Keratinocyte (primary cell): Measurements from ENCODE around the gene BRSK2. TPM values are rescaled to one million over a fixed set of nuclear protein-coding genes. Genes with fewer than 3 reads are reported as not detected.

ENCODE experiments used
- DNase-seq: peaks from one replicate; pipeline ENCODE4 v3.0.0-alpha.2; 2011; ENCODE audit warnings: low read depth, missing footprints, low spot score
- FAIRE-seq: peaks from 2 replicates; lab custom pipeline; 2011; peaks lifted over from hg19 to GRCh38; lab: Jason Lieb, UNC
- H2AFZ ChIP-seq: 2 replicates; pipeline ENCODE4 v1.6.0; 2012; ENCODE audit warnings: low read length, control low read depth, inconsistent platforms; ENCODE audit not compliant: control insufficient read depth
- H3K27ac ChIP-seq: 2 replicates; pipeline ENCODE4 v1.5.1; 2011; ENCODE audit warnings: low read length; ENCODE audit not compliant: control insufficient read depth, insufficient read depth
- H3K27me3 ChIP-seq: 3 replicates; pipeline ENCODE4 v1.6.0; 2011; ENCODE audit warnings: low read length; ENCODE audit not compliant: control insufficient read depth, insufficient read depth; ENCODE audit errors: extremely low read depth
- H3K36me3 ChIP-seq, 2 experiments: 2 replicates in 1 of 2; 3 replicates in 1 of 2; pipeline ENCODE4 v1.5.1; 2011; ENCODE audit warnings: low read length in 2 of 2, mild to moderate bottlenecking in 1 of 2; ENCODE audit not compliant: control insufficient read depth in 2 of 2, insufficient read depth in 2 of 2; ENCODE audit errors: extremely low read depth in 1 of 2
- H3K4me1 ChIP-seq: 3 replicates; pipeline ENCODE4 v1.5.1; 2011; ENCODE audit warnings: low read length; ENCODE audit not compliant: control insufficient read depth, insufficient read depth; ENCODE audit errors: extremely low read depth
- H3K4me2 ChIP-seq: 3 replicates; pipeline ENCODE4 v1.6.0; 2011; ENCODE audit warnings: low read depth, low read length; ENCODE audit not compliant: control insufficient read depth, insufficient read depth; ENCODE audit errors: extremely low read depth
- H3K4me3 ChIP-seq, 3 experiments: fragments of 200-600 bp in 1 of 3; sonication (generic) in 1 of 3; 2 replicates in 2 of 3; 3 replicates in 1 of 3; pipeline ENCODE4 v1.5.1; 2011 to 2016; ENCODE audit warnings: low read length in 3 of 3, mild to moderate bottlenecking in 3 of 3, control low read depth in 2 of 3, inconsistent platforms in 1 of 3, low read depth in 1 of 3, mixed read lengths in 1 of 3, mixed run types in 1 of 3, moderate library complexity in 1 of 3; ENCODE audit not compliant: control insufficient read depth in 2 of 3, insufficient read depth in 2 of 3; ENCODE audit errors: extremely low read depth in 1 of 3
- H3K79me2 ChIP-seq: 2 replicates; pipeline ENCODE4 v1.6.0; 2012; ENCODE audit warnings: low read length; ENCODE audit not compliant: control insufficient read depth, insufficient read depth
- H3K9ac ChIP-seq: 3 replicates; pipeline ENCODE4 v1.6.0; 2011; ENCODE audit warnings: low read length; ENCODE audit not compliant: control insufficient read depth, insufficient read depth; ENCODE audit errors: extremely low read depth
- H3K9me1 ChIP-seq: 3 replicates; pipeline ENCODE4 v1.6.0; 2011; ENCODE audit warnings: low read length; ENCODE audit not compliant: control insufficient read depth, insufficient read depth; ENCODE audit errors: extremely low read depth
- H3K9me3 ChIP-seq: 2 replicates; pipeline ENCODE4 v1.5.1; 2012; ENCODE audit warnings: low read depth, low read length; ENCODE audit not compliant: control insufficient read depth
- H4K20me1 ChIP-seq: 3 replicates; pipeline ENCODE4 v1.6.0; 2011; ENCODE audit warnings: low read length; ENCODE audit not compliant: control insufficient read depth, insufficient read depth; ENCODE audit errors: extremely low read depth
- CTCF ChIP-seq, 3 experiments: IDR thresholded peaks in 1 of 3; conservative IDR thresholded peaks in 1 of 3; optimal IDR thresholded peaks in 1 of 3; 2 replicates in 2 of 3; 3 replicates in 1 of 3; pipeline versions ENCODE3 to v1.5.1; 2011; ENCODE audit warnings: low read length in 3 of 3, mild to moderate bottlenecking in 3 of 3, moderate library complexity in 2 of 3, control low read depth in 1 of 3, inconsistent platforms in 1 of 3; ENCODE audit not compliant: insufficient read depth in 2 of 3; ENCODE audit errors: extremely low read depth in 1 of 3
- EZH2 ChIP-seq: IDR thresholded peaks from one replicate; pipeline ENCODE4 v1.6.1; 2012; ENCODE audit warnings: inconsistent platforms, mild to moderate bottlenecking, low read length, moderate library complexity
- dilution Hi-C: fragments of 300-500 bp; cut with MboI; formaldehyde crosslinking; loops from one replicate; pipeline ENCODE4 v1.7.0; 2020; ENCODE audit warnings: low sequenced_read_pairs; ENCODE audit not compliant: extremely low pct_ligation_motif_present
- polyA plus RNA-seq, 5 experiments: library from polyadenylated mRNA; depleted of rRNA in 3 of 5; stranded (reverse) in 3 of 5; stranded (forward) in 1 of 5; unstranded in 1 of 5; fragments of >200 nt; gene quantifications; 1 replicate in 1 of 5; 2 replicates in 3 of 5; 3 replicates in 1 of 5; pipeline versions ENCODE4 v1.2.1 to v1.2.3, GENCODE V29; 2011 to 2012; ENCODE audit warnings: missing spikeins in 2 of 5, low read depth in 1 of 5, low replicate concordance in 1 of 5

BRSK2 gene
- polyA plus RNA-seq, 1 donor (not counting 4 experiments of a cell fraction or from before 2014, with no cell fraction given) = 0.09 TPM

DNA sequence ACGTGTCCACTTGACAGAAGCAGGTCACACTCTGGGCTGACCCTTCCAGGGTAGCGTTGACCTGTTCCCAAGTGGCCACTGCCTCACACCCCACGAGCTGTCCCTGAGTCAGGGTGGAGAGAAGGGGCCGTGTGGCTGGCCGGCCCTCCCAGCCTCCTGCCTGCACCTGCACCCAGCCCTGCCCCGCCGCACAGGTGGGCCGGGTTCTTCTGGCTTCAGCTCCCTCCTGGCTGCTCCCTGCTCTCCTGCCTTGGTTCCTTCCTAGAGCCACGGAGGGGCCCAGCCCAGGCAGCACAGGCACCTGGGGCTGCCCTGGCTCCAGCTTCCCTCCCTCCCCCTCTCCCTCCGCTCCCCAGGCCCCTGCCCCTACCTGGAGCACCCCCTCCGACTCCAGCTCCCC is 54.6 kb downstream of the BRSK2 start:
- peaks cover 63% of the 10 kb centered on the region for H3K27me3 ChIP-seq
- dilution Hi-C loops = no loop called here
- no peak overlapping the region for H2AFZ ChIP-seq
- H3K4me2 ChIP-seq = no peak overlapping the region
- no peaks in the 10 kb centered on the region for H4K20me1 ChIP-seq
- TF ChIP-seq CTCF (optimal IDR thresholded peaks at IDR 0.05 in 1 of 3, IDR thresholded peaks at IDR 0.05 in 1 of 3, conservative IDR thresholded peaks at IDR 0.05 in 1 of 3; ENCODE audit: extremely low read depth in 1 of 3, insufficient read depth in 2 of 3, low read length in 3 of 3) = no peak
- peak; percentile 83 for TF ChIP-seq EZH2
- no peak for FAIRE-seq
- H3K9ac ChIP-seq = no peak overlapping the region
- no peaks in the 10 kb centered on the region for H3K79me2 ChIP-seq
- no peak overlapping the region for H3K4me3 ChIP-seq
- DNase-seq = no peak
- H3K27ac ChIP-seq = no peak overlapping the region
- peaks cover 3% of the 10 kb centered on the region for H3K4me1 ChIP-seq
- no peaks in the 10 kb centered on the region for H3K9me3 ChIP-seq
- no peaks in the 10 kb centered on the region for H3K9me1 ChIP-seq
- no peaks in the 10 kb centered on the region for H3K36me3 ChIP-seq

DNA sequence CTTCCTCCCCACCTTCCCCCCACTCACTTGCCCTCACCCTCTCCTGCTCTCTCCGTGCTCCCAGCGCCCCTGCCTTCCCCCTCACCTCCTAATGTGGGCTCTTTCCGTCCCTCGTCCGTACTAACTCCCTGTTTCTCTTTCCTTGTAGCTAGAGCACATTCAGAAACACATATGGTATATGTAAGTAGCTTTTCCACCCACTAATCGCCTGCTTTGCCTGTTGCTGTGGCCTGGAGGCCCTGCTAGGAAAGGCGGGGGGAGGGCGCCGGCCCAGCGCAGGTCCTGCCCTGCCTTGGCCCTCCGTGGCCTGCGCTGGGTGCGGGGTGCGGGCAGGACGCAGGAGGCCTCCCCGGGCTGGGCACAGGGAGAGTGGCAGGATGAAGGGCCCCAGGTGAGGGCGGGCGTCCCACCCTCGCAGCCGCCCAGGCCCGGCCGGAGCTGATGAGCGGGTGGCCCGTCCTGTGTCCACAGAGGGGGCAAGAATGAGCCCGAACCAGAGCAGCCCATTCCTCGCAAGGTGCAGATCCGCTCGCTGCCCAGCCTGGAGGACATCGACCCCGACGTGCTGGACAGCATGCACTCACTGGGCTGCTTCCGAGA is 55.2 kb downstream of the BRSK2 start:
- Histone ChIP-seq H4K20me1 (no peaks in the 10 kb centered on the region), H3K9me1 (no peaks in the 10 kb centered on the region), H3K9me3 (no peaks in the 10 kb centered on the region), H3K27ac (no peak overlapping the region), H3K4me2 (no peak overlapping the region), H3K4me1 (peaks cover 3% of the 10 kb centered on the region), H3K27me3 (peaks cover 63% of the 10 kb centered on the region), H3K4me3 (no peak overlapping the region), H3K9ac (no peak overlapping the region), H3K79me2 (no peaks in the 10 kb centered on the region), H3K36me3 (no peaks in the 10 kb centered on the region), H2AFZ (no peak overlapping the region)
- FAIRE-seq (no peak), DNase-seq (no peak)
- dilution Hi-C loops = no loop called here
- no peak for TF ChIP-seq EZH2
- TF ChIP-seq CTCF (optimal IDR thresholded peaks at IDR 0.05 in 1 of 3, IDR thresholded peaks at IDR 0.05 in 1 of 3, conservative IDR thresholded peaks at IDR 0.05 in 1 of 3; ENCODE audit: extremely low read depth in 1 of 3, insufficient read depth in 2 of 3, low read length in 3 of 3) = no peak
